HG02884 (cell line): ENCODE measurements around the gene KLF7.
"Not testable (repeated sequence)": the region's sequence is repeated elsewhere in the genome, so short reads cannot be mapped to it uniquely, and the experiment has no call there.

ENCODE experiments used
- ATAC-seq: cut with Tn5 transposase; IDR thresholded peaks from one replicate; pipeline ENCODE4 v1.9.1; 2021; ENCODE audit warnings: mild to moderate bottlenecking, moderate library complexity; ENCODE audit not compliant: unreplicated experiment

The KLF7 gene

GRCh38 chr2:207067473-207067872, 98.3 kb downstream of the KLF7 start:
- no peak for ATAC-seq

GRCh38 chr2:207066791-207067460, 98.8 kb downstream of the KLF7 start:
- no peak for ATAC-seq

- no peak for ATAC-seq
These were observed 99.6 kb downstream of the KLF7 start for GRCh38 chr2:207066166-207066565.

- no peak for ATAC-seq
These were observed 101.5 kb downstream of the KLF7 start for GRCh38 chr2:207064128-207064690.

GRCh38 chr2:207061181-207061580, 104.6 kb downstream of the KLF7 start:
- ATAC-seq: no peak

GRCh38 chr2:207055257-207055656, 110.5 kb downstream of the KLF7 start:
- ATAC-seq: no peak

GRCh38 chr2:207054521-207054920, 111.2 kb downstream of the KLF7 start:
- ATAC-seq: no peak

- ATAC-seq: no peak
These were observed 114.3 kb downstream of the KLF7 start for GRCh38 chr2:207051385-207051965.

GRCh38 chr2:207049122-207049521, 116.6 kb downstream of the KLF7 start:
- no peak for ATAC-seq

- ATAC-seq: no peak
These were observed 117.3 kb downstream of the KLF7 start for GRCh38 chr2:207048416-207048815.

- ATAC-seq: no peak
These were observed 119.0 kb downstream of the KLF7 start for GRCh38 chr2:207046724-207047123.

GRCh38 chr2:207045531-207045930, 120.2 kb downstream of the KLF7 start:
- ATAC-seq: no peak

- no peak for ATAC-seq
These were observed 121.1 kb downstream of the KLF7 start for GRCh38 chr2:207044379-207045362.

GRCh38 chr2:207042841-207043240, 122.9 kb downstream of the KLF7 start:
- no peak for ATAC-seq

- ATAC-seq: no peak
These were observed 123.8 kb downstream of the KLF7 start for GRCh38 chr2:207041786-207042554.

- ATAC-seq: no peak
These were observed 124.5 kb downstream of the KLF7 start for GRCh38 chr2:207041279-207041678.

- ATAC-seq: no peak
These were observed 125.1 kb downstream of the KLF7 start for GRCh38 chr2:207040696-207041095.

- ATAC-seq: no peak
These were observed 126.5 kb downstream of the KLF7 start for GRCh38 chr2:207039225-207039624.

- ATAC-seq: no peak
These were observed 127.4 kb downstream of the KLF7 start for GRCh38 chr2:207038299-207038698.

GRCh38 chr2:207037896-207038295, 127.9 kb downstream of the KLF7 start:
- ATAC-seq: no peak

GRCh38 chr2:207037023-207037422, 128.7 kb downstream of the KLF7 start:
- ATAC-seq: not testable (repeated sequence)
